HG02588 (cell line): ENCODE measurements around the gene RAB17.
"Not testable (repeated sequence)": the region's sequence is repeated elsewhere in the genome, so short reads cannot be mapped to it uniquely, and the experiment has no call there.

Experiments used
- ATAC-seq: cut with Tn5 transposase; IDR thresholded peaks from one replicate; pipeline ENCODE4 v1.9.1; 2021; ENCODE audit warnings: mild to moderate bottlenecking, moderate library complexity; ENCODE audit not compliant: unreplicated experiment

Gene RAB17

DNA sequence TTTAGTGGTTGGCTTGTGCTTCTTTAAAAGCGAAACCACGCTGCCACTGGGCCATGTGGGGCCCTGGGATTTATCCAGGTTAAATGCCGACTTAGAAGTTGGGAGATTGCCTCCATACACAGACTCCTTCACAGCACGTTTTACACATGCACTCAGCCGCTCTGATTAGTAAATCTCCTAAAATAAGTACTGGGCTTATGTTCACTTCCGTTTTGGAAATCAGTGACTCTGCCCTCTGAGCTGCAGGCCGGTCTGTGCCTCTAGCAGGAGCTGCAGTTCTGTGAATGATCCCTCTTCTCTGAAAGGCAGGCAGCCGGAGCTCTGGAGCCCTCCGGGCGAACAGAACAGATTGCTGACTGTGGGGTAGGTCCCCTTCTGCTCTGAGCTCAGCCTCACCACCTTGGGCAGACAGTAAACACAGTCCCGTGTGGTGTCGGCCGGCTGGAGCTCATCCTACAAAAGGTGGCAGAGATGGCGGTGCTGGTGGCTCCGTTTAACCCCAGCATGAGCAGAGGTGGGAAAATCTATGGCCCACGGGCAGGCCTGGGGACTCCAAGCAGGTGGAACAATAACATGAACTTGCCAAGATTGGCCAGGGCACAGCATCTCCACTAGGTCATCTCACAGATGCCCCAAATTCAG is 9.8 kb upstream of the RAB17 start:
- ATAC-seq: no peak

DNA sequence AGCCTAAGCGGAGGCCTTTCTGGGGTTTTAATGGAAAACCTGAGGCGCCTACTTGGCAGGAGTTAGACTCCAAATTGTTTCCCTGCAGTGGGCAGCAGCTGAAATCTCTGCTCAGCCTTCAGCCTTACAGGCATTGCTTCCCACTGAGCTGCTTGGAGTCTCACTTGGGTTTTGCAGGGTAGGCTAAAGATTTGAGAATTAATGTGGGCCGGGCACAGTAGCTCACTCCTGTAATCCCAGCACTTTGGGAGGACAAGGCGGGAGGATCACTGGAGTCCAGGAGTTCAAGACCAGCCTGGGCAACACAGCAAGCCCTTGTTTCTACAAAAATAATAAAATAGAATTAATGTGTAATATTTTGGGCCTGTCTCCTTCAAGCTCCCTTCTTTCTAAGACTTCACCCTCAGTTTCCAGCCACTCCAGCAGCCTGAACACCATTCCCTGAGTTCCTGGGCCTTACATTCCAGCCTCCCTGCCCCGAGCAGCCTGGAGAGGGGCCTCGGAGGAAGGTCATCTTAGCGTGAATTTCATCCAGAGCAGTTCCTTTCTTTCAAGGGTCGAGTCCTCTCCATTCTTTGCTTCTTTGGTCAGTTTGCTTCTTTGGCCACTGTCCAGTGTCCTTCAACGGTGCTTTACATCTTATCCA is 9.1 kb upstream of the RAB17 start:
- no peak for ATAC-seq

DNA sequence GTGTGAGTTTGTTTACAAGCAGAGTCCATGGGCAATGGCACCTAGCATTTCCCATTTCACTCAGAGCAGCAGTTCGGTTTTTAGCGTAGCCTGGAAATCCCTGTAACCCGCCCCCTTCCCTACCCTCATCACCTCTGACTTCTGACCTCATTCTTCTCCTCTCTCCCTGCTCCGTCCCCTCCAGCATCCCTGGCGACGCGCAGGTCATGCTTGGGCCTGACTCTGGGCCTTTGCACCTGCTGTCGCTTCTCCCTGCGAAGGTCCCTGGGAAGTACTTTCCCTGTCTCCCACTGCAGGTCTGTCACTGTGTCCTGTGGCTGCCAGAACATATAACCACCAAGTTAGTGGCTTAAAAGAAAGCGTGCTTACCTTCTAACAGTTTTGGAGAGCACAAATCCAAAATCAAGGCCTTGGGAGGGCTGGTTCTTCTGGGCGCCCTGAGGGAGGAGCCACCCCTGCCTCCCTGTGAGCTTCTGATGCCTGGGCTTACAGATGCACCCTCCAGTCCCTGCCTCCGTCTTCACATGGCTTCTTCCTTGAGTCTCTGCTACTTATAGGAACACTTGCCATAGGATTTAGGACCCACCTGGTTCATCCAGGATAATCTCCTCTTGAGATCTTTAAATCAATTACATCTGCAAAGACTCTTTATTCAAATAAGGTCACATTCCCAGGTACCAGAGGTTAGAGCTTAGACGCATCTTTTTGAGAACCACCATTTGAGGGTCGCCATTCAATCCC is 8.1 kb upstream of the RAB17 start:
- ATAC-seq: no peak

DNA sequence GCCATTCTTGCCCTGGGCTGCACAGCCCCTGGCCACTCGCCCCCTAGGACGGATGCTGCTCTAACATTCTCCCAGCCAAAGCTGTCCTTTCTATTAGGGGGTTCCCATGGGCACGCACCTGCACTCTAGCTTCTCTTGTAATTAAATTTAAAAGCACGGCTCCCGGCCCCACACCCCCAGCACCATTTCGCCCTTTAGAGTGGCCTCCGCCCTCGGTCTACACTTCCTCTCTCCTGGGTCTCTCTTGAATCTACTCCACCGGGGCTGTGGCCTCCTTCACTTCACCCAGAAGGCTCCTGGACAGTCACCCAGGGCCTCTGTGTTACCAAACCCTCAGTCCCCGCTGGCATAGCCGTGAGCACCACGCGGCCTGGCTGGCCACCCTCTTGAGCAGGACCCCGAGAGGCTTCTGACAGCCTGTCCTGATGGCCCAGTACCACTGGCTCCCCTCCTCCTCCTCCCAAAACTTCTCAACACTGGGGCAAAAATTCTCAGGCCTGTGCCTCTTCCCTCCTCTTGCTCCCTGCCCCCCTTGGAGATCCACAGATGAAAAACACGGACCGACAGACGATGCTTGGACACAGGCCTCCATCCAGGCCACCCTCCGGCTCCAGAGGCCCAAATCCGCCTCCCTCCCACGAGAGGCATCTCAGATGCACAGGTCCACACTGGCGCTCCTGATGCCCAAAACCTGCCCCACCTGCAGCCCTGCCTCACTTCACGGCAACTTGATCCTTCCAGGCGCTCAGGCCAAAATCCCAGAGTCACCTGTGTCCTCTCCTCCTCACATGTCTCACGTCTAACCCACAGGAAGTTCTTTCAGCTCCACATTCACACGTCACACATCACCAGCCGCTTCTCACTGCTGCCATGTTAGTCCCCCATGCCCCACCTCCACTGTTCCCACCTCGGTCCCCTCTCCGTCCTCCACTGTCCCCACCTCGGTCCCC is 6.9 kb upstream of the RAB17 start:
- no peak for ATAC-seq

DNA sequence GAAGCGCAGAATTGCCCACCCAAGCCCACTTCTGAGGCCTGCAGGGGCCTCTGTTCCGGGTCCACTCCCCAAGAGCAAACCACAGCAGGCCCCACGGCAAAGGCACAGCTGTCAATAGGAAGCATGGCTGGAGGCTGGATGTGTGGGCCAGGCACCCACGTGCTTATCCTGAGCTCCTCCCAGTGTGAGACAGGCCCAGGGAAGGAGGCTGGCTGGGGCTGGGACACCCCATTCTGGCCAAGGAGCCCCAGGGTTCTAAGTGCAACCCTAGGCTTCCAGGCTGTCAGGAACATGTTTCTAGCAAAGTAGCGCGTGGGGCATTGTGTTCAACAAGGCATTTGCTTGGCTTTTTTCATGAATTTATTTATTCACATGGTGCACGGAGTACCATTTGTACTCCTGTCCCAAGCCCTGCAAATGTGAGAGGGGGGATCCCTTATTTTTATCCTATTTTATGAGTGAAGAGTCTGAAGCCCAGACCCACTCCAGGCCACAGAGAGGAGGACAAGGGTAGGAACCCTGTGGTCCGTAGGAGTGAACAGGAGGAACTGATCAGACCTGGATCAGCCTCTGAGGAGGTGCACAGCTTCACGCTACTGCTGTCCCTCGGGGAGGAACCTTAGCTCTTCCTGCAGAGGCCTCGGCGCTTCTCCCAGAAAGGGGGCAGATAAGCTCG is 6.1 kb upstream of the RAB17 start:
- ATAC-seq: no peak

DNA sequence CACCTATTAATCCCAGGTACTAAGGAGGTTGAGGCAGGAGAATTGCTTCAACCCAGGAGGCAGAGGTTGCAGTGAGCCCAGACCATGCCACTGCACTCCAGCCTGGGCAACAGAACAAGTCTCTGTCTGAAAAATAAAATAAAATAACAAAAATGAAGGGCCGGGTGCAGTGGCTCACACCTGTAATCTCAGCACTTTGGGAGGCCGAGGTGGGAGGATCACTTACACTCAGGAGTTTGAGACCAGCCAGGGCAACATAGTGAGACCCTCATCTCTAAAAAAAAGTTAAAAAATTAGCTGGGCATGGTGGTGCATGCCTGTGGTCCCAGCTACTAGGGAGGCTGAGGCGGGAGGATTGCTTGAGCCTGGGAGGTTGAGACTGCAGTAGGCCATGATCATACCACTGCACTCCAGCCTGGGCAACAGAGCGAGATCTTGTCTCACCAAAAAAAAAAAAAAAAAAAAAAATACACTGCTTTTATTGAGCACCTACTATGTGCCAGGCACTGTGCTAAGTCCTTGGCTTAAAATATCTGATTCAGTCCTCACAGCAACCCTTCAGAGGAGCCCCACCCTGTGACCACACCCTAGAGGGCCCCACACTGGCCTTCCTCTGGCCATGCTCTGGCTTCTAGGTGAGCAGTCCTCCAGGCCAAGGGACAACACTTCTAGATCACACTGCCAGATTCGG is 5.4 kb upstream of the RAB17 start:
- ATAC-seq: not testable (repeated sequence)

DNA sequence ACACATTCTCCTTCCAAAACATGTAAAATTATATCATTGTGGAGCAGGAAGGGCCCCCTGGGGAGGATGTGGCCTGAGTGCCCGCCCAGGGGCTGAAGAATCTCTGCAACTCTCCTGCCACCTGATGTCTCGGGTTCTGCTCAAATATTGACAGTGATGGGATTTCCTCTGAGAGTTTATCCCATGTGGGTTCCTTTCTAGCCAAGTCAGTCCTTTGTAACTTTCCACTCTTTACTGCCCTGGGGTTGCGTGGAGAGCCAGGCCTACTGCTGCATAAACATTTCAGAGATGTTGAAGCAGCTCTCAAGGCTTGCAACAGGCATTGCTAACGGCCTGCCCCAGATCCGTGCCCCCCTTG is 4.0 kb upstream of the RAB17 start:
- ATAC-seq: no peak

DNA sequence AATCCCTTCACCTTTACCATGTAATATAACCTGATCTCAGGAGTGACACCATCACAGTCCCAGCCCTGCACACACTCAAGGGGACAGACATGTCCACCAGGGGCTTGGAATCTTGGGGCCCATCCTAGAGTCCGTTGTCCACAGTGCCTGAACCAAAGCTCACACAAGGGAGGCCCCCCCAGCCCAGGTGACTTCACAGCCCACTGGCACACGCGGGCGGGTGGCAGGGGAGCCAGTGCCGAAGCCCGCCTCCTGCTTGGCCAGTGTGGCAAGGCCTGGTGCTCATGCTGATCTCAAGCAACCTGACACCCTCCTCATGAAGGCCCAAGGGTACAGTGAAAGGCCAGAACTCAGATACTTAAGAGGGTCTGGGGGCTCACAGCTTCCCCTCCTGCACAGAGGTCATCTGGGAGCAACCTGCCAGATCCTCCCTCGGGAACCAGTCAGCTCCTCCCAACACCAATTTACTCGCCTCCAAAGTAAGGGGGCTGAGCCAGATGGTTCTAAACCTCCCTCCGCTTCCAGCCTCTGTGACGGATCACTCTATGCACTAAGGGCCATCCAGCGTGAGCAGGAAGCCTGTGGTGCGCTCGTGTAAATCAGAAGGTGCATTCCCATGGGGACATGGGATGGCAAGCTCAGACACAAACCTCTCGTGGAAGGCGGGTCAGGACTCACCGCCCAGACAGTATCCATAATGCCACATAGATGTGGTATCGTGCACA is 3.2 kb upstream of the RAB17 start:
- ATAC-seq: no peak

DNA sequence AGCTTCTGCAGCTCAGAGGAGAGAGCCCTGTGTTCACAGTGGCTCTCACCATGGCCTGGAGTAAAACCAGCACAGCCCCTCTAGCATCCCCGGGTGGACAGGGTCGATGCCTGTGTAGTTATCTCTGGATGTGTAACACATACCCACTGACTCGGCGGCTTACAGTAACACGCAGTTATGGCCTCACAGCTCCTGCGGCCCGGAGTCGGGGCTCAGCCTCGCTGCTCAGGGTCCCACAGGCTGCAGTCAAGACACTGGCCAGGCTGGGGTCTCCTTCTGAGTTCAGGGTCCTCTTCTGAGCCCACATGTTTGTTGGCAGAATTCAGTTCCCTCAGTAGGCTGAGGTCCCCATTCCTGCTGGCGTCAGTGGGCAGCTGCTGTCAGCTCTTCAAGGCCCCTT is 2.5 kb upstream of the RAB17 start:
- ATAC-seq: no peak

DNA sequence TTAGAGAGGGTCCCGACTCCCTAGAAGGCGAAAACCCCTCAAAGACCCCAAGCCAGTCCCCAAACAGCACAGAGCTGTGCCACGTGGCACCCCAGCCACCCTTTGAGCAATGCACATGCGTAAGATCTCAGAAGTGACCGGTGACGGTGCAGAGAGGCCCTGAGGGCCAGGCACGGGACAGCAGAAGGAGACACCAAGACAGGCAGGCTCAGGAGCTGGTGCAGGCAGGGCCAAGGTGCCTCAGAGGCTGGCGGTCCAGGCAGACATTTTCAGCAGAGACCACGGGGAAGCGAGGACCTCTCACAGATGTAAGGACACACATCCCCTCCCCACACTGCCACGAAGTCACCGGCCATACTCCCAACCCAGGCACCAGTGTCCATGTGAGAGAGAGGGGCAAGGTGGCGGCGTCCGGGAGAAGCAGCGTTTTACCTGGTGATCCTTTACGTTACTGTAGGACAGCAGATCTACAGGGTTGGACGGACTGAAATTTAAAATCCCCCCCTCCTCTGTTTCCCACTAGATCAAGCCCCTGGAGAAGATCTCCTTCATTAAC is 2.0 kb upstream of the RAB17 start:
- ATAC-seq: no peak

DNA sequence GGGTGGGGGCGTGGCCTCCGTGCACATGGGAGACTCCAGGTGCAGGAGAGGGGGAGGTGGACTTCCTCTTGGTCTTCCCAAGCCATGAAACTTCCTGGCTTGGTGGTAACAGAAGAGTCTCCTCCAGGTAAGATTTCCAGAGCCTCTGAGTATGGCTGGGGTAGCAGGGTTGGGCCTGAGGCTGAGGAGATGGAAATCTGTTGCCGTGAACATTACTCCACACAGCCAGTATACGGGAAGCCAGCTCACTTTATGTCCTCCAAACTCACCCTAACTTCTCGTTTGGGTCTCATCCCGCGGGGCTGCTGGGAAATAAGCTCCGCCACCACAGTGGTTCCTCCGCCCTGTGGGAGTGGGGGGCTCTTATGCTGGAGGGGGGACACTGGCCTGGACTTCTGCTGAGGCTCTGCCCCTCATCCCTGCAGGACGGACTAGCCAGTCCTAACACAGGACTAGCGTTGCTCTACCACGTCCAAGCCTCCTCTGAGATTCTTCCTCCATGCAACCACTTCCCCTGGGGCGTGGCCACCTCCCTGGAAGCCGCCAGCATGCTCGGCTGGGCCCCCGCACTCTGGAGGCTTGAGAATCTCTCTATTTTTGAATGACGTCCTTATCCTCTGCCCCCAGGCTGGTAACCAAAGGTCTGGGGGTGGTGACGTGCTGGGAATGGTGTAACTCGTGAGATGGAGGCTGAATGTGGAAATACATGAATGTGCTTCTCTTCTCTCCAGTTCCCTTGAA is 777 bp upstream of the RAB17 start:
- no peak for ATAC-seq

DNA sequence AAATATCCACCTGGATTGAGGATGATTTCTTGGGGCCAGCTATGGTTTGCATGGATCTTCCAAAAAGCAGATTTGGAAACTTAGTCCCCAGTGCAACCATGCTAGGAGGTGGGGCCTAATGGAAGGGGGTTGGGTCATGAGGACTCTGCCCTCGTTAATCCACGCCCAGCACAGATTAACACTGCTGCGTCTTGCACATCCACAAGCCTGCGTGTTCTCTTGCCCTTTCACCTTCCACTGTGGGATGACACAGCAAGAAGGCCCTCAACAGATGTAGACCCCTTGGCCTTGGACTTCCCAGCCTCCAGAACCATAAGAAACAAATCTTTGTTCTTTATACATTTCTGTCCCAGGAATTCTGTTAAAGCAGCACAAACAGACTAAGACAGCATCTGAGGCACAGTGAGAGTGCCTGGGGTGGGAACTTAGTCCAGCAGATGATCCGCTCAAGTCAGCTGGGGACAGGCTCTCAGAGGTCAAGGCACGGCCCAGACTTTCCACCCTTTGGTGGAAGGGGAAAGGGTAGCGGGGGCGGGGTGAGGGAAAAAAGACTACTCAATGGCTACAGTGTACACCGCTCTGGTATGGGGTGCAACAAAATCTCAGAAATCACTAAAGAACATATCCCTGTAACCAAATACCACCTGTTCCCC is 2.4 kb downstream of the RAB17 start:
- no peak for ATAC-seq

DNA sequence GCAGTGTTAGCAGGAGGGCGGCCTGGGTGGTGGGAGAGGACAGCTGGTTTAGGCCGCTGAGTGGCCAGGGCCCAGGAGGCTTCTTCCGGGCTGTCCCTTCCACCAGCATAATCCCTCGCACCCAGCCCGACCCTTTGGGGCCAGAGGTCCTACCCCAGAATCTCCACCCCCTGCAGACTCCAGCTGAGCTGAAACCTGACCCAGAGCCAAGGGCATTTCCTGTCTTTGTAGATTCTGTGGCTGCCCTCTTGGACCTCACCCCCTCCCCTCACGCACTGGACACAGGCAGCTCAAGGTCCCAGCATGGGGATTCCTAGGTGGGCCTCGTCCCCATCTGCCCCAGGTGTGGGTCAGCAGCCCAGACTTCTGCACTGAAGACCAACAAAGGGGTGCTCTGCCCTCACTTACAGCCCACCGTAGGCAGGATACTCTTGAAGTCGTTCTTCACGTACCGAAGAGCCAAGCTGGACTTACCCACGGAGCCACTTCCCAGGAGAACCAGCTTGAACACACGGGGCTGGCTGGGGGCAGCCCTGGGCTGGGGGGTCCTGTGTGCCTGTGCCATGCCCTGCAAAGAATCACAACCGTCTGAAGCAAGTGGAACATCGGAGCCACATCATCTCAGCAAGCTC is 4.8 kb downstream of the RAB17 start:
- no peak for ATAC-seq

DNA sequence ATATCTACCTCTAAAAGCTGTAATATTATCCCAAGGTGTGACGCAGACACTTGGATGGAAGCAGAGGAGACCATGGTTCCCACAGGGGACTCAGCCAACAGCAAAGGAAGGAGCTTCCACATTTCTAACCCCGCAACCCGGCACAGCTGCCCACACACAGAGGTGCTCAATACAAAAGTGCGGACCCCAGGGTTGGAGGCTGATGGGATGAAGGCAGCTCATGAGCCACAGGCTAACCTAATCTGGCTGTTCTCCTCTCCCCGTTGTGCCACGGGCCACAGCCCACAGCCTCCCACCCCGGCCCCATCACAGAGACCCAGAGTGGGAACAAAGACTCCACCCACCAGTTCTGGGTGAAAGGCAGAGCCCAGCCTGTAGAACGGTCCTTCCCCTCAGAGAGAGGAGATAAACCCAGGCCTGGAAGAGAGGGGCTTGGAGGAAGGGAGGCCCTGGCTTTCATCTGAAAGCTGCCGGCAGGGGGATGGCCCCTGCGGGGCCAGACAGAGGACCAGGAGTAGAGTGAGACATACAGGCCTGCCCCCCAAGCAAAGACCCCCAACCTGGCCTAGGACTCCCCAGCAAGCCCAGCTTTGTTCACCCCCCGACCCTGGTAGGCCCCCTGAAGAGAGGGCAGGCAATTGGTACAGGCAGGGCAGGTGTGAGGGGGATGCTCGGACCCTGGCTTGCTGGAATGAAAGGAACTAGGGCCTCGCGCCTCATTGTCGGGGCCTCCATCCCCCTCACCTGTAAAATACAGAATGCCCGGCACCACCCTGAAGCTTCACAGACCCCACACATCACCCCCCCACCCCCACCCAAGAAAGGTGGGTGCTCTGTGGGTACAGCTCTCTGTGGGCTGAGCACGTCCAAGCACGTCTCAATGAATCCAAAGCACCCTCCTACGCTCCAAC is 6.9 kb downstream of the RAB17 start:
- no peak for ATAC-seq

DNA sequence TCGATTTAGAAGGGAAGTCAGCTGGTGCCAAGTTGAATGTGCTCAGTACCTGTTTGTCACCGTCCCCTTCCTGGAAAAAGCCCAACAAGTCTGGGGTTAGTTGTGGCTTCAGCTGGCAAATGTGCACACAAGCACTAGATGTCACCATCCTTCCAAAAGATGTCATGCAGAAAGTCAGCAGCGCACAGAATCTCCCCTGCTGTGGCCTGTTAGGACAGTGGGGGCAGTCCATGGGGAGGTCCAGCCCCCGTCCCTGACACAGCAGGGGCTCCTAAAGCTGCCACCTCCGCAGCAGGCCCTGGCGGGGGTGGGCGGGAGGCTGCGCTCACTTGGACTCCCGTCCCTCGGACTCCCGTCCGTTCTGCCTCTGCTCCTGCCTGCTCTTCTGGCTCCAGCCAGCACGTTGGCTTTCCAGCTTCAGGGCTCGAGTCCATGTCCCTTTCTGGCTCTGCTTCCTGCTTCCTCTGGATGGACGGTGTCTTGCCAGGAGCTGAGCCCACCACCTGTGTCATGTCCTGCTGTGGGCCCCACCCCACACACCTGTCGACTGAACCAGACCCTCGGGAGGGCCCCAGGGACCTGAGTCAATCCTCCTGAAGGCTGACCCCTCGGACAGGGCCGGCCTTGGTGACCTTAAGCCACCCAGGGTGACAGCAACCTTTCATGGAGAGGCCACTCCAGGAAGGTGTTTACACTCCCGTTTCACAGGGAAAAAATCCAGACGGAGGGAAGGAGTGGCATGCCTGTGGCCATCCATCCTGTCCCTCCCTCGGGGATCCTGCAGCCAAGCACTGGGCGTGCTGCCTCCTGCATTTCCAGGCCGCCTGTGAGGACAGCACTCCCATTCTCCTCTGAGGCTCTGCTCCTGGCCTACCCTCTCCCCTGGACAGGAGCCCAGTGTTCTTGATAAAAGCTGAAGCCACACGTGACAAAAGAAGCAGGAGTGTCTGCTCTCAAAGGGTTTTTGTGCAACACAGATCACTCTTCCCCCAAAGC is 8.5 kb downstream of the RAB17 start:
- ATAC-seq: no peak
